Endothelial cell of umbilical vein (primary cell): ENCODE data around the gene JUND. TPM values are rescaled to one million over a fixed set of nuclear protein-coding genes. Genes with fewer than 3 reads are reported as not detected.

ENCODE experiments used
- BruUV-seq: library from RNA; stranded (reverse); fragments of 400-500 nt; replicated peaks from 2 replicates; lab custom pipeline; 2021; lab: Mats Ljungman, UMichigan
- CTCF ChIA-PET: fragments of 300-600, 350-600 bp; sonication (Branson Sonifier 250); formaldehyde crosslinking; loops from one replicate; lab custom pipeline; 2021; ENCODE audit warnings: antibody characterized with exemption, inconsistent platforms; lab: Charles Lee
- POLR2A ChIA-PET: fragments of 300-600, 350-600 bp; sonication (Branson Sonifier 250); formaldehyde crosslinking; loops from one replicate; lab custom pipeline; 2021; ENCODE audit warnings: antibody characterized with exemption, inconsistent platforms; lab: Charles Lee
- DNase-seq: peaks from one replicate; pipeline ENCODE4 v3.0.0-alpha.2; 2011; ENCODE audit warnings: low read depth, low spot score
- FAIRE-seq: peaks from 2 replicates; lab custom pipeline; 2011; peaks lifted over from hg19 to GRCh38; lab: Jason Lieb, UNC
- H2AFZ ChIP-seq: 2 replicates; pipeline ENCODE4 v1.6.0; 2012; ENCODE audit warnings: low read depth, low read length, control low read depth, inconsistent platforms
- H3K27ac ChIP-seq: 2 replicates; pipeline ENCODE4 v1.5.1; 2011; ENCODE audit warnings: low read depth, mild to moderate bottlenecking, control low read depth, low read length, moderate library complexity; ENCODE audit not compliant: insufficient read depth
- H3K27me3 ChIP-seq, 2 experiments: 2 replicates each; pipeline versions ENCODE4 v1.6.0 to v1.6.1; 2011; ENCODE audit warnings: low read length in 2 of 2, mixed read lengths in 1 of 2; ENCODE audit not compliant: control insufficient read depth in 2 of 2, insufficient read depth in 2 of 2
- H3K36me3 ChIP-seq, 2 experiments: 2 replicates in 1 of 2; 3 replicates in 1 of 2; pipeline ENCODE4 v1.5.1; 2011; ENCODE audit warnings: low read length in 2 of 2, mild to moderate bottlenecking in 1 of 2, moderate library complexity in 1 of 2; ENCODE audit not compliant: control insufficient read depth in 2 of 2, insufficient read depth in 2 of 2; ENCODE audit errors: extremely low read depth in 1 of 2
- H3K4me1 ChIP-seq: 3 replicates; pipeline ENCODE4 v1.5.1; 2011; ENCODE audit warnings: mild to moderate bottlenecking, low read length; ENCODE audit not compliant: control insufficient read depth, insufficient read depth; ENCODE audit errors: extremely low read depth
- H3K4me2 ChIP-seq: 2 replicates; pipeline ENCODE4 v1.6.1; 2011; ENCODE audit warnings: low read length, control low read depth, mixed read lengths; ENCODE audit not compliant: insufficient read depth
- H3K4me3 ChIP-seq, 3 experiments: fragments of 200-600 bp in 1 of 3; sonication (generic), shearing (Covaris generic) in 1 of 3; replicated peaks in 1 of 3; 2 replicates each; pipeline ENCODE4 v1.5.1; 2011 to 2016; ENCODE audit warnings: control low read depth in 3 of 3, low read length in 3 of 3, mild to moderate bottlenecking in 2 of 3, inconsistent platforms in 1 of 3, low read depth in 1 of 3, moderate library complexity in 1 of 3; ENCODE audit not compliant: insufficient read depth in 1 of 3
- H3K79me2 ChIP-seq: 2 replicates; pipeline ENCODE4 v1.6.0; 2012; ENCODE audit warnings: low read length, inconsistent platforms; ENCODE audit not compliant: control insufficient read depth, insufficient read depth
- H3K9ac ChIP-seq: replicated peaks from 2 replicates; pipeline ENCODE3; 2011; ENCODE audit warnings: low read length, control low read depth; ENCODE audit not compliant: insufficient read depth; ENCODE audit errors: extremely low read depth
- H3K9me1 ChIP-seq: replicated peaks from 3 replicates; pipeline ENCODE4 v1.6.0; 2011; ENCODE audit warnings: mild to moderate bottlenecking, low read length; ENCODE audit not compliant: control insufficient read depth, insufficient read depth; ENCODE audit errors: extremely low read depth
- H3K9me3 ChIP-seq: replicated peaks from 2 replicates; pipeline ENCODE4 v1.5.1; 2012; ENCODE audit warnings: low read length, inconsistent platforms; ENCODE audit not compliant: control insufficient read depth, insufficient read depth
- H4K20me1 ChIP-seq: replicated peaks from 2 replicates; pipeline ENCODE3; 2011; ENCODE audit warnings: mild to moderate bottlenecking, low read length; ENCODE audit not compliant: control insufficient read depth, insufficient read depth; ENCODE audit errors: extremely low read depth
- EZH2 ChIP-seq: IDR thresholded peaks from 2 replicates; pipeline ENCODE4 v1.6.1; 2012; ENCODE audit warnings: borderline replicate concordance, low read depth, mild to moderate bottlenecking, moderate library complexity, low read length, inconsistent platforms; ENCODE audit not compliant: severe bottlenecking
- FOS ChIP-seq: IDR thresholded peaks from 2 replicates; pipeline ENCODE4 v1.6.1; 2011; ENCODE audit warnings: mild to moderate bottlenecking, low read length, moderate library complexity, borderline replicate concordance; ENCODE audit not compliant: insufficient read depth
- GATA2 ChIP-seq: IDR thresholded peaks from 2 replicates; pipeline ENCODE4 v1.7.0; 2011; ENCODE audit warnings: low read depth, mild to moderate bottlenecking, moderate library complexity, mixed read lengths, low read length; ENCODE audit not compliant: insufficient read length, insufficient read depth
- JUN ChIP-seq: IDR thresholded peaks from 2 replicates; pipeline ENCODE4 v1.6.1; 2011; ENCODE audit warnings: borderline replicate concordance, low read depth; ENCODE audit not compliant: insufficient read length, insufficient read depth
- MAX ChIP-seq: IDR thresholded peaks from 2 replicates; pipeline ENCODE4 v1.6.1; 2011; ENCODE audit not compliant: insufficient read depth, insufficient read length
- MYC ChIP-seq: IDR thresholded peaks from one replicate; pipeline ENCODE4 v1.6.1; 2011; ENCODE audit warnings: mild to moderate bottlenecking, low read depth, low read length
- POLR2A ChIP-seq: IDR thresholded peaks from 2 replicates; pipeline ENCODE4 v1.6.1; 2012; ENCODE audit warnings: low read depth, mild to moderate bottlenecking, control low read depth, low read length
- POLR2AphosphoS5 ChIP-seq: IDR thresholded peaks from 2 replicates; pipeline ENCODE4 v1.6.1; 2012; ENCODE audit warnings: low read depth, mild to moderate bottlenecking, control low read depth, low read length, moderate library complexity; ENCODE audit not compliant: insufficient read depth
- dilution Hi-C: fragments of 300-500 bp; cut with MboI; formaldehyde crosslinking; loops from one replicate; pipeline ENCODE4 v1.15.0; 2019; ENCODE audit warnings: low sequenced_read_pairs; ENCODE audit not compliant: extremely low pct_ligation_motif_present
- intact Hi-C: fragments of 100-400 bp; cut with micrococcal nuclease; formaldehyde crosslinking; loops from one replicate; pipeline ENCODE4 v1.10.0; 2022
- polyA plus RNA-seq, 4 experiments: library from polyadenylated mRNA; depleted of rRNA in 3 of 4; stranded (reverse) in 3 of 4; unstranded in 1 of 4; fragments of >200 nt; gene quantifications; 2 replicates each; pipeline versions ENCODE4 v1.2.1 to v1.2.3, GENCODE V29; 2011 to 2012; ENCODE audit warnings: missing spikeins in 1 of 4
- total RNA-seq: library from RNA; stranded (reverse); gene quantifications from 2 replicates; pipeline ENCODE4 v1.2.3, GENCODE V29; 2021
- TF ChIP-seq, protein P1 (sequence below), 2 donors: IDR thresholded peaks; 1 replicate in 1 of 2; 2 replicates in 1 of 2; pipeline ENCODE4 v1.5.1; 2011; ENCODE audit warnings: low read length in 2 of 2, mild to moderate bottlenecking in 2 of 2, moderate library complexity in 2 of 2, control low read depth in 1 of 2, inconsistent platforms in 1 of 2, low read depth in 1 of 2; ENCODE audit not compliant: insufficient read depth in 1 of 2; ENCODE audit errors: extremely low read depth in 1 of 2

JUND gene
- total and polyA plus RNA-seq, 2 donors (not counting 3 experiments of a cell fraction or from before 2014, with no cell fraction given), result 91.4 to 130 TPM

GRCh38 chr19:18306209-18306887 is 24.9 kb upstream of the JUND start:
- H3K4me1 ChIP-seq, result peaks cover 21% of the 10 kb centered on the region
- no TSS peak for BruUV-seq
- no peaks in the 10 kb centered on the region for H3K27me3 ChIP-seq
- no peak overlapping the region for H3K27ac ChIP-seq
- H4K20me1 ChIP-seq, result no peaks in the 10 kb centered on the region
- DNase-seq, result no peak
- intact Hi-C loops, result no loop called here
- H3K36me3 ChIP-seq, result peaks cover 0 to 13% of the 10 kb centered on the region in 2 experiments
- H3K9ac ChIP-seq, result no peak overlapping the region
- H2AFZ ChIP-seq, result no peak overlapping the region
- H3K9me1 ChIP-seq, result no peaks in the 10 kb centered on the region
- H3K4me3 ChIP-seq, result no peak overlapping the region
- no peak for FAIRE-seq
- H3K9me3 ChIP-seq, result no peaks in the 10 kb centered on the region
- no peak overlapping the region for H3K4me2 ChIP-seq
- H3K79me2 ChIP-seq, result no peaks in the 10 kb centered on the region
- TF ChIP-seq GATA2 (no peak), POLR2AphosphoS5 (no peak), MYC (no peak), MAX (no peak), EZH2 (no peak), FOS (no peak), POLR2A (no peak), JUN (no peak)
- TF ChIP-seq, protein P1, sequence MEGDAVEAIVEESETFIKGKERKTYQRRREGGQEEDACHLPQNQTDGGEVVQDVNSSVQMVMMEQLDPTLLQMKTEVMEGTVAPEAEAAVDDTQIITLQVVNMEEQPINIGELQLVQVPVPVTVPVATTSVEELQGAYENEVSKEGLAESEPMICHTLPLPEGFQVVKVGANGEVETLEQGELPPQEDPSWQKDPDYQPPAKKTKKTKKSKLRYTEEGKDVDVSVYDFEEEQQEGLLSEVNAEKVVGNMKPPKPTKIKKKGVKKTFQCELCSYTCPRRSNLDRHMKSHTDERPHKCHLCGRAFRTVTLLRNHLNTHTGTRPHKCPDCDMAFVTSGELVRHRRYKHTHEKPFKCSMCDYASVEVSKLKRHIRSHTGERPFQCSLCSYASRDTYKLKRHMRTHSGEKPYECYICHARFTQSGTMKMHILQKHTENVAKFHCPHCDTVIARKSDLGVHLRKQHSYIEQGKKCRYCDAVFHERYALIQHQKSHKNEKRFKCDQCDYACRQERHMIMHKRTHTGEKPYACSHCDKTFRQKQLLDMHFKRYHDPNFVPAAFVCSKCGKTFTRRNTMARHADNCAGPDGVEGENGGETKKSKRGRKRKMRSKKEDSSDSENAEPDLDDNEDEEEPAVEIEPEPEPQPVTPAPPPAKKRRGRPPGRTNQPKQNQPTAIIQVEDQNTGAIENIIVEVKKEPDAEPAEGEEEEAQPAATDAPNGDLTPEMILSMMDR (IDR thresholded peaks at IDR 0.05; ENCODE audit: extremely low read depth in 1 of 2, insufficient read depth in 1 of 2, low read depth in 1 of 2, low read length in 2 of 2), result no peak
- dilution Hi-C loops, result no loop called here
- ChIA-PET POLR2A (no interaction called here), CTCF (interaction anchor here (0.7 to 1.4 kb wide), 4 partner anchors 15 to 98 kb away, joined by 3 to 5 read pairs (median 4); partner anchors contain the start of gene PGPEP1)
